Activated T-helper 1 cell treated with anti-CD3 and anti-CD28 coated beads, Interleukin-12 subunit alpha, Interleukin-12 subunit beta, Interleukin-2, Interleukin-4 antibody, amounts not matched to agents 30 ng/mL and 10 ng/mL and 1 ng/mL, durations not matched to agents 14 hours and 24 hours and 36 hours (primary cell): ENCODE results near the gene PANX3. TPM values are rescaled to one million over a fixed set of nuclear protein-coding genes. Genes with fewer than 3 reads are reported as not detected.

Experiments used
- DNase-seq: peaks from one replicate; pipeline ENCODE4 v3.0.0; 2021; ENCODE audit warnings: low spot score
- H3K27ac Mint-ChIP-seq: one replicate; pipeline ENCODE4 v1.8.0; 2021; ENCODE audit warnings: mild to moderate bottlenecking, mixed read lengths
- H3K27me3 Mint-ChIP-seq: one replicate; pipeline ENCODE4 v1.8.0; 2022; ENCODE audit warnings: mild to moderate bottlenecking, moderate library complexity, mixed read lengths; ENCODE audit not compliant: insufficient read depth
- H3K36me3 Mint-ChIP-seq: one replicate; pipeline ENCODE4 v1.8.0; 2021; ENCODE audit warnings: low read depth, mixed read lengths
- H3K4me1 Mint-ChIP-seq: one replicate; pipeline ENCODE4 v1.8.0; 2021; ENCODE audit warnings: low read depth, mixed read lengths
- H3K4me3 Mint-ChIP-seq: one replicate; pipeline ENCODE4 v1.8.0; 2021; ENCODE audit warnings: mild to moderate bottlenecking, moderate library complexity, mixed read lengths
- H3K9me3 Mint-ChIP-seq: one replicate; pipeline ENCODE4 v1.8.0; 2021; ENCODE audit warnings: mixed read lengths
- intact Hi-C: fragments of 100-400 bp; cut with micrococcal nuclease; formaldehyde crosslinking; loops from one replicate; pipeline ENCODE4 v1.15.1; 2024
- total RNA-seq: library from RNA; stranded (reverse); gene quantifications from 2 replicates; pipeline ENCODE4 v1.2.3, GENCODE V29; 2022

Gene PANX3
- total RNA-seq, 1 donor from 2014 or later, result not detected

DNA sequence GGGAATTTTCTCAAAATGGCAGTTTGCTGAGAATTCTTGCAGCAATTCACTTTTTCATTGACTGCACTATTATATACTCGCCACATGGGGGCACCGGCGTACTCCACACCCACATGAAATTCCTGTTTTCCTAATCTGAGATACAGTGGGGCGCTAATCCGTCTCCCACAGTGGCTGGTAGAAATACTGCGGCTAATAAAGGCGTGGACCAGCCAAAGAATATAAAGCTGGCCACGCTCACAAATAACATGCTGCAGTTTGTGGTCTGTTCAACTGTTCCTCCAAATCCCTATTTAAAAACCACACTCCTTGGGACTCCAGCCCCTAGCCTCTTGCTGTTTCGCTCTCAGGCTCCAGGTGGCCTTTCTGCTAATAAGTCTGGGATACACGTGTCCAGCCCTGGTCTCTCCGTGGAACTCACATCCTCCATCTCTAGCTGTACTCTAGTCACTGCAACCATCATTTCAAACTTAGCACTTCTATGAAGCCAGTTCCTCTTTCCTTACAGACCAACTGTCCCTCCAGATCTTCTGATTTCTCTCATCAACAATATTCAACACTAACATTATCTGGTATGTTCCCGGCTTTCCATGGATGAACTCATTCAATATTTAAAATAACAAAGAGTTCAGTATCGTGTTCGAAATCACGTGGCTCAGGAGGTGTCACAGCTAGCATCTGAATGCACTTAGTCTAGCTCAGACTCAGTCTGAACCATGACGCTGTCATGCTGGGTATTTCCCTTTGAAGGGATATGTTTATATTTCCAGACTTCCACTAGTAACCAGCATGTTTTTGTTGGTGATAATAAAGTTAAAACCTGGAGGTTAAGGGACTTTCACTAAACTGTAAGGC lies 33.4 kb downstream of the PANX3 start:
- DNase-seq, result no peak
- intact Hi-C loops, result loop anchor here (1.0 kb wide), 2 partner anchors 119 to 193 kb away; no protein-coding TSS in a partner anchor
- H3K27me3 Mint-ChIP-seq, result no peaks in the 10 kb centered on the region

GRCh38 chr11:124646148-124646547 lies 34.9 kb downstream of the PANX3 start:
- H3K9me3 Mint-ChIP-seq, result no peaks in the 10 kb centered on the region
- no peaks in the 10 kb centered on the region for H3K27me3 Mint-ChIP-seq
- DNase-seq, result no peak
- H3K4me3 Mint-ChIP-seq, result no peak overlapping the region
- no peak overlapping the region for H3K27ac Mint-ChIP-seq
- peaks cover 8% of the 10 kb centered on the region for H3K4me1 Mint-ChIP-seq
- intact Hi-C loops, result no loop called here
- no peaks in the 10 kb centered on the region for H3K36me3 Mint-ChIP-seq

More for the DNA sequence above, 33.4 kb downstream of the PANX3 start:
- no peak overlapping the region for H3K4me3 Mint-ChIP-seq
- H3K36me3 Mint-ChIP-seq, result no peaks in the 10 kb centered on the region
- H3K27ac Mint-ChIP-seq, result no peak overlapping the region
- peaks cover 8% of the 10 kb centered on the region for H3K4me1 Mint-ChIP-seq
- no peaks in the 10 kb centered on the region for H3K9me3 Mint-ChIP-seq

- Mint-ChIP-seq H3K36me3 (no peaks in the 10 kb centered on the region), H3K27ac (no peak overlapping the region), H3K4me3 (no peak overlapping the region)
Measured at GRCh38 chr11:124648610-124649009, 37.4 kb downstream of the PANX3 start.

DNA sequence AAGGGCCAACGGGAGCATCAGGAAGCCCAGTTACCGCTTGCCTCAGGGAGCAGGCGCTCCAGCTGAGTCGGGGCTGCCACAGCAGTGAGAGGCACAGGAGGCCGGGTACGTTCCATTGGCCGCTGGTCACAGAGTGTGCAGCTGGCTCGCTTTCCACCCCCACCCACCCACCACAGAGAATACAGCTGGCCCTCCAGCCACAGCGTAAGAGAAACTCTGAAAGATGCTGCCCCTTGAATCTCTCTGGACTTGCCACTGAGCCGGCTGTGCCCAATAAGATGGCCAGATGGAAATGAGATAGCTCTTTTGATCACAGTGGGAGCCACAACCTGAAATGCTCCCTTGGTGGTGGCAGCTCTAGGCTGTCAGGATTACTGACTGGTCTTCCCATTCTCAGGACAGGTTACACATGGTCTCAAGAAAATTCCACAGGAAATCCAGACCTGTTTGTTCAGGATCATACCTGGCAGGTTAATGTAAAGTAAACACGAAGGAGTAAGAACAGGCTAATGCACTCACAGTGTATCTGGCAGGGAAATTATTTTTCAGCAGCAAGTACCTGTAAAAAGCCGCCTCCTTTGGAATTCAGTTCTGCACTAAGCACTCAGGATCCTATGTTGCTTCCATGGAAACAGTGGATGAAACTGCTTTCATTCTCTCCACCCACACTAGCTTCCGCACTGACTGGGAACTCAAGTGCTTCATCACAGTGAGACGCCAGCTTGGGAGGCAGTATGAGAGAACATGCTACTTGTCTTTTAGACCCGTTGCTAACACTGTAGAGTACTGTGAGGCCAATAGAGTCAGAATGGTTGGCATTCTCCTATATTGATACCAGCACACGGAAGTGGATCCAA lies 45.8 kb downstream of the PANX3 start:
- intact Hi-C loops, result no loop called here
- Mint-ChIP-seq H3K4me3 (no peak overlapping the region), H3K27me3 (no peaks in the 10 kb centered on the region), H3K9me3 (no peaks in the 10 kb centered on the region), H3K36me3 (no peaks in the 10 kb centered on the region), H3K27ac (no peak overlapping the region), H3K4me1 (no peaks in the 10 kb centered on the region)
- DNase-seq, result no peak

More at GRCh38 chr11:124648610-124649009, 37.4 kb downstream of the PANX3 start:
- intact Hi-C loops, result no loop called here
- no peaks in the 10 kb centered on the region for H3K9me3 Mint-ChIP-seq
- DNase-seq, result no peak
- H3K4me1 Mint-ChIP-seq, result peaks cover 8% of the 10 kb centered on the region
- H3K27me3 Mint-ChIP-seq, result no peaks in the 10 kb centered on the region

DNA sequence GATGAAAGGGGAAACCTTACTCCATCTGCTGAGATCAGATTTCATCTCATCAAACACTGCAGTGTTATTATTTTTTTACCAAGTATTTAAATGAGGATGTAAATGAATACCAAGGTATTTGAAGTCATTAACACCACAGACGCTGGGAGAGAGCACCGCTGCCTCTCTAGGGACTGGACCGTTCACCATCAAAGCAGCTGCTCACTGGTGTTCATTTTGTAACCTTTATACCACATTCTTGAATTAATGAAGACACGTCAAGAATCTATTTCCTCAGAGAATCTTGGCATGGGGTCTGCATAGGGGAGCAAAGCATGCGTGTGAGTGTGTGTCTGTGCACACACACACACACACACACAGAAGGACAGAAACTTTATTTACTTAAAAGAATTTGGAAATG lies 46.7 kb downstream of the PANX3 start:
- H3K4me1 Mint-ChIP-seq, result no peaks in the 10 kb centered on the region
- no peaks in the 10 kb centered on the region for H3K36me3 Mint-ChIP-seq
- DNase-seq, result no peak
- no peak overlapping the region for H3K27ac Mint-ChIP-seq
- H3K4me3 Mint-ChIP-seq, result no peak overlapping the region
- H3K9me3 Mint-ChIP-seq, result no peaks in the 10 kb centered on the region
- H3K27me3 Mint-ChIP-seq, result no peaks in the 10 kb centered on the region
- intact Hi-C loops, result no loop called here

DNA sequence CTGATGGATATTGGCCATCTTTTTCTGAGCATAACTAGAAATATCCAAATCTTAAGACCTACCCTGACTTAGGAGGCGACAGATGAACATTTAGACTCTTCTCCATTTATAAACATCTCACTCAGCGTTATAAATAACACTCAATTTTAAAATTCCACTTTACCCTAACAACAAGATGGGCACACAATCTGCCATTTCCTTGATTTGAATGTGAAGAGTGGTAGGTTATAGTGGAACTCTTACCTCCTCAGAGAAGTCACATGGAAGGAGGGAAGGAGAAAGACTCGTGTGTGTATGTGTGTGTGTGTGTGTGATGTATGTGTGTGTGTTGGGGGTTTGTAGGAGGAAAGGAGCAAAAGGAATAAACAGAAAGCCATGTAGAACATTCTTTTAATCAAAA lies 47.3 kb downstream of the PANX3 start:
- Mint-ChIP-seq H3K27ac (no peak overlapping the region), H3K9me3 (no peaks in the 10 kb centered on the region), H3K36me3 (no peaks in the 10 kb centered on the region), H3K4me1 (no peaks in the 10 kb centered on the region), H3K4me3 (no peak overlapping the region), H3K27me3 (no peaks in the 10 kb centered on the region)
- intact Hi-C loops, result no loop called here
- no peak for DNase-seq

DNA sequence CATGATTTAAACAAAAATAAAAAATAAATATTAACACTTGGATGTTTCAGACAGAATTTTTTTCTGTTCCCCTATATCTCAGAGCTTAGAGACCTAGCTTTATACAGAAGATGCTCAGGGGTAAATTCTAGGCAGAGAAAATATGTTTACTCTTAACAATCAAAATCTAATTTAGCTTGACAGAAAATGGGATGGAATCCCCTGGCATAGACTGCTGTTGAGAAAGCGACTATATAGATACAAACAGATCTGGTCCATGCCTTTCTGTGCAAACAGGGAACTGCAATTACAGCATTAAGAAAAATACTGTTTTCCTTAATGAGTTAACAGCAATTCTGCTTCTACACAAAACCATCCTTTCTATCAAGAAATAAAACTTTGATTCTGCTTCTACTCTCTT lies 47.8 kb downstream of the PANX3 start:
- Mint-ChIP-seq H3K27me3 (no peaks in the 10 kb centered on the region), H3K4me3 (no peak overlapping the region), H3K4me1 (no peaks in the 10 kb centered on the region), H3K36me3 (no peaks in the 10 kb centered on the region), H3K27ac (no peak overlapping the region), H3K9me3 (no peaks in the 10 kb centered on the region)
- no peak for DNase-seq
- intact Hi-C loops, result no loop called here

- Mint-ChIP-seq H3K36me3 (no peaks in the 10 kb centered on the region), H3K9me3 (no peaks in the 10 kb centered on the region), H3K27me3 (peaks cover 2% of the 10 kb centered on the region), H3K4me1 (no peaks in the 10 kb centered on the region), H3K27ac (no peak overlapping the region), H3K4me3 (no peak overlapping the region)
- intact Hi-C loops, result no loop called here
- DNase-seq, result no peak
Measured at GRCh38 chr11:124661553-124661952, 50.3 kb downstream of the PANX3 start.

DNA sequence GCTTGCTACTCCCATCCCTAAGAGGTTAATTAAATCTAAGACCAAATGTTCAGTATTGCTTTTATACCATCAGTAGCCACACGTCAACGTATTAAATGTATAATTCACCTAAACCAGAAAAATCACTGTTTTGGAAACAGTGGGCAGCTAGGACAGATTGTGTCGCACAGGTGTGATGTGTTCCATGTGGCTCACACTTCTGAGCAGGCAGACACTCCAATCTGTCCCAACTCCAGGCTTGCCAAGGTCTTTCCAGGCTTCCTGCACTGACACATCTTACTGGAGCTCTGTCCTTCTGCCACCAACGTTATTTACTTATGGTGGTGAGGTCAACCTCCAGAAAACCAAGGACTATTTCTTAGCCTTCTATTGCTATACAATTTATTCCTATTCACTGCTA lies 50.9 kb downstream of the PANX3 start:
- Mint-ChIP-seq H3K4me1 (no peaks in the 10 kb centered on the region), H3K4me3 (no peak overlapping the region), H3K9me3 (no peaks in the 10 kb centered on the region), H3K36me3 (no peaks in the 10 kb centered on the region), H3K27ac (no peak overlapping the region), H3K27me3 (peaks cover 2% of the 10 kb centered on the region)
- intact Hi-C loops, result no loop called here
- DNase-seq, result no peak

DNA sequence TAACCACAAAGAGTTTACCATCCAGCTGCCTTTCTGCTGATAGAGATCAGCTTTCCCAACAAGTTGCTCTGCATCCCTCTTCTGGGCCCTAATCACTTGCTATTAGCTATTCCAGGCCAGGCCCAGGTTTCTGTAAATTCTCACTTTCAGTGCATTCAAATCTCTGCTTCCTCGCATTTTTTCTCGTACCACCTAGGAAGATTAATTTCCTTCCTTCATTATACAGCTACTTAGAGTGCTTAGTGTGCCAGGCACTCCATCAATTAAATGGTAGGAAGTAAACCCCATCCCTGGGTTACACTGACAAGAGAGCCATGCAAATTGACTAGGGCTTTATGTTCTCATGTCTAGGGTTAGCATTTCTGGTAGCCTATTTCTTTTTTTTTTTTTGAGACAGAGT lies 52.6 kb downstream of the PANX3 start:
- H3K27ac Mint-ChIP-seq, result no peak overlapping the region
- no peaks in the 10 kb centered on the region for H3K4me1 Mint-ChIP-seq
- no peaks in the 10 kb centered on the region for H3K36me3 Mint-ChIP-seq
- intact Hi-C loops, result no loop called here
- H3K27me3 Mint-ChIP-seq, result peaks cover 2% of the 10 kb centered on the region
- H3K4me3 Mint-ChIP-seq, result no peak overlapping the region
- no peak for DNase-seq
- no peaks in the 10 kb centered on the region for H3K9me3 Mint-ChIP-seq

GRCh38 chr11:124667601-124668000 lies 56.4 kb downstream of the PANX3 start:
- intact Hi-C loops, result no loop called here
- DNase-seq, result no peak
- H3K4me3 Mint-ChIP-seq, result no peak overlapping the region
- no peak overlapping the region for H3K27ac Mint-ChIP-seq
- peaks cover 2% of the 10 kb centered on the region for H3K36me3 Mint-ChIP-seq
- peaks cover 2% of the 10 kb centered on the region for H3K27me3 Mint-ChIP-seq
- H3K9me3 Mint-ChIP-seq, result peaks cover 5% of the 10 kb centered on the region
- H3K4me1 Mint-ChIP-seq, result peaks cover 7% of the 10 kb centered on the region

DNA sequence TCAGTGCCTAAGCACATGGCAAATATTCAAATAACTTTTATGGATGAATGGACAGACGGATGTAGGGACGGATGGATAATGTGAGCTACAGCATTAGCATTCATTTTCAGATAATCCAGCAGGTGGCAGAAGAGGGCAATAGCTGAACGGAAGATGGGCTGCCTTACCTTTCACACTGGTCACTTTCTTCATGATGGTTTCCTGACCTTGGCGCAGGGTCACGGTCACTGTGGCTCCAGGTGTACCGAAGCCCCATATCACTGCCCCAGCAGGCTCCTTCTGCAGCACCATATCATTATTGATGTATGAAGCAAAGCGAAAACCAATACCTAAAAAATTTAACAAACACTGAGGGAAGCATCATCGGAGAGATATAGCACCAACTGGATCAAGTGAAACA lies 58.0 kb downstream of the PANX3 start:
- H3K4me3 Mint-ChIP-seq, result no peak overlapping the region
- no peak overlapping the region for H3K27ac Mint-ChIP-seq
- H3K9me3 Mint-ChIP-seq, result peaks cover 5% of the 10 kb centered on the region
- intact Hi-C loops, result loop anchor here (1.0 to 2.0 kb wide), 5 partner anchors 70 to 198 kb away; partner anchors contain the start of gene NRGN
- DNase-seq, result peak; percentile 24
- peaks cover 2% of the 10 kb centered on the region for H3K36me3 Mint-ChIP-seq
- H3K4me1 Mint-ChIP-seq, result peaks cover 14% of the 10 kb centered on the region
- peaks cover 2% of the 10 kb centered on the region for H3K27me3 Mint-ChIP-seq
